ENCODE measurements around the gene HPS1. TPM values are rescaled to one million over a fixed set of nuclear protein-coding genes. Genes with fewer than 3 reads are reported as not detected.

HPS1 gene
- total and polyA plus RNA-seq, 10 of the 15 experiments (the other 5 are each of a cell fraction or from before 2014, with no cell fraction given), result 27.1 to 138 (median 54.8) TPM

GRCh38 chr10:98438715-98439114 is 8.0 kb downstream of the HPS1 start (continued):
- no peak for TF ChIP-seq E2F8 (IDR thresholded peaks at IDR 0.05; ENCODE audit: low read depth, partially characterized antibody)
- no peak for TF ChIP-seq TCF7 (IDR thresholded peaks at IDR 0.05; ENCODE audit: borderline replicate concordance)
- no peak for TF ChIP-seq ZNF592 (IDR thresholded peaks at IDR 0.05)
- no peak for TF ChIP-seq JUND (IDR thresholded peaks at IDR 0.05; ENCODE audit: low read depth, low read length)
- TF ChIP-seq ESRRA (IDR thresholded peaks at IDR 0.05; ENCODE audit: low read length), result no peak
- TF ChIP-seq MEF2B (IDR thresholded peaks at IDR 0.05; ENCODE audit: partially characterized antibody, poor library complexity, severe bottlenecking), result no peak
